HEK293T (cell line): ENCODE measurements around the gene TEPSIN.

Experiments used
- CTCF ChIA-PET: fragments of 350-600 bp; formaldehyde crosslinking; extraction: SDS; loops from one replicate; lab custom pipeline; 2021; ENCODE audit warnings: antibody characterized with exemption, inconsistent platforms; lab: Yijun Ruan, JAX
- POLR2A ChIA-PET: fragments of 350-600 bp; formaldehyde crosslinking; extraction: SDS; loops from one replicate; lab custom pipeline; 2020; ENCODE audit warnings: antibody characterized with exemption, inconsistent platforms; lab: Yijun Ruan, JAX
- DNase-seq: peaks from one replicate; pipeline ENCODE4 v3.0.0; 2012; ENCODE audit warnings: mixed read lengths; ENCODE audit errors: extremely low spot score
- ARNT ChIP-seq: fragments of 450-650 bp; IDR thresholded peaks from 2 replicates; pipeline ENCODE4 v1.6.1; 2017; ENCODE audit warnings: mild to moderate bottlenecking
- BHLHE40 ChIP-seq: fragments of 450-650 bp; IDR thresholded peaks from 2 replicates; pipeline ENCODE4 v1.6.1; 2016; ENCODE audit warnings: mild to moderate bottlenecking, moderate library complexity, borderline replicate concordance
- CTBP1 ChIP-seq: fragments of 450-650 bp; IDR thresholded peaks from 2 replicates; pipeline ENCODE4 v1.6.1; 2016; ENCODE audit warnings: borderline replicate concordance
- ELF4 ChIP-seq: fragments of 450-650 bp; IDR thresholded peaks from 2 replicates; pipeline ENCODE4 v1.6.1; 2017; ENCODE audit warnings: antibody characterized with exemption
- FOXA1 ChIP-seq: fragments of 450-650 bp; IDR thresholded peaks from 2 replicates; pipeline ENCODE4 v1.6.1; 2016; ENCODE audit warnings: mild to moderate bottlenecking
- FOXK2 ChIP-seq: fragments of 450-650 bp; IDR thresholded peaks from 2 replicates; pipeline ENCODE4 v1.6.1; 2016; ENCODE audit warnings: mild to moderate bottlenecking
- FOXM1 ChIP-seq: fragments of 450-650 bp; IDR thresholded peaks from 2 replicates; pipeline ENCODE4 v1.6.1; 2017; ENCODE audit warnings: mild to moderate bottlenecking, borderline replicate concordance
- HDGF ChIP-seq: fragments of 450-650 bp; IDR thresholded peaks from 2 replicates; pipeline ENCODE4 v1.6.1; 2017; ENCODE audit warnings: antibody characterized with exemption, borderline replicate concordance
- L3MBTL2 ChIP-seq: fragments of 450-650 bp; conservative IDR thresholded peaks from 2 replicates; pipeline ENCODE4 v1.6.1; 2016; ENCODE audit warnings: mild to moderate bottlenecking
- LEF1 ChIP-seq: fragments of 450-650 bp; IDR thresholded peaks from 2 replicates; pipeline ENCODE4 v1.6.1; 2017; ENCODE audit warnings: mild to moderate bottlenecking, borderline replicate concordance
- NFRKB ChIP-seq: fragments of 450-650 bp; IDR thresholded peaks from 2 replicates; pipeline ENCODE4 v1.6.1; 2016; ENCODE audit warnings: mild to moderate bottlenecking, moderate library complexity
- SP1 ChIP-seq: fragments of 450-650 bp; IDR thresholded peaks from 2 replicates; pipeline ENCODE4 v1.6.1; 2017
- SUZ12 ChIP-seq: fragments of 450-650 bp; IDR thresholded peaks from 2 replicates; pipeline ENCODE4 v1.6.1; 2016; ENCODE audit warnings: mild to moderate bottlenecking
- TARDBP ChIP-seq: fragments of 450-650 bp; IDR thresholded peaks from 2 replicates; pipeline ENCODE4 v1.6.1; 2016
- ZNF384 ChIP-seq: fragments of 450-650 bp; IDR thresholded peaks from 2 replicates; pipeline ENCODE4 v1.6.1; 2016
- TF ChIP-seq, protein P1 (sequence below): fragments of 450-650 bp; IDR thresholded peaks from 2 replicates; pipeline ENCODE4 v1.6.1; 2016

Gene TEPSIN

DNA sequence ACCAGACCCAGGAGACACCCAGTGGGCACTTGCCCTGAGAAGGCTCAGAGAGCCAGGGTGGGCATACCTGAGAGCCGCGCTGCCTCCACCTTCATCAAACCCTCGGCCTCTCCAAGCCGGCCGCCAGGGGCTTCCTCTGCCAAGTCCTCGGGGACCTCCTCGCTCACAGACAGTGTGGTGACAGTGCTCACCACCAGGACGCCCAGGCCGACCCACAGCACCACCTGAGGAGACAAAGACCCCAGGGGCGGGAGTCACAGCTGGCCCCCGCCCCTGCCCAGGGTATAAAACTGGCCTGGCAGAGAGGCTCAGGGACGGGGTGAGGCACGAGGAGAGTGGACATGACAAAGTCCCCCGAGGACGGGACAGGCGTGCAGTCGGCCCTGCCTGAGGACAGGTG lies 21.3 kb upstream of the TEPSIN start:
- DNase-seq, result no peak
- TF ChIP-seq LEF1, result no peak
- no peak for TF ChIP-seq NFRKB
- TF ChIP-seq CTBP1, result no peak
- ChIA-PET POLR2A (no interaction called here), CTCF (interaction anchor here (0.6 kb wide), 1 partner anchor 59 kb away, joined by 3 read pairs; no protein-coding TSS in a partner anchor)

GRCh38 chr17:81259058-81259605 lies 20.3 kb upstream of the TEPSIN start:
- ChIA-PET POLR2A (interaction anchor here (1.0 kb wide), 1 partner anchor 225 kb away, joined by 3 read pairs; no protein-coding TSS in a partner anchor), CTCF (interaction anchor here (1.2 kb wide), 1 partner anchor 33 kb away, joined by 3 read pairs; no protein-coding TSS in a partner anchor)
- no peak for DNase-seq
- TF ChIP-seq SUZ12 (no peak), L3MBTL2 (no peak), ZNF384 (no peak), FOXA1 (no peak), ELF4 (no peak), TARDBP (no peak), NFRKB (no peak), ARNT (no peak), FOXM1 (no peak), CTBP1 (no peak)

GRCh38 chr17:81258292-81258691 lies 19.4 kb upstream of the TEPSIN start:
- DNase-seq, result no peak
- ChIA-PET POLR2A (interaction anchor here (1.0 kb wide), 1 partner anchor 226 kb away, joined by 3 read pairs; no protein-coding TSS in a partner anchor), CTCF (interaction anchor here (1.2 to 1.3 kb wide), 2 partner anchors 33 to 226 kb away, joined by 3 to 5 read pairs; no protein-coding TSS in a partner anchor)
- TF ChIP-seq FOXK2 (no peak), FOXA1 (no peak)
- TF ChIP-seq, protein P1, sequence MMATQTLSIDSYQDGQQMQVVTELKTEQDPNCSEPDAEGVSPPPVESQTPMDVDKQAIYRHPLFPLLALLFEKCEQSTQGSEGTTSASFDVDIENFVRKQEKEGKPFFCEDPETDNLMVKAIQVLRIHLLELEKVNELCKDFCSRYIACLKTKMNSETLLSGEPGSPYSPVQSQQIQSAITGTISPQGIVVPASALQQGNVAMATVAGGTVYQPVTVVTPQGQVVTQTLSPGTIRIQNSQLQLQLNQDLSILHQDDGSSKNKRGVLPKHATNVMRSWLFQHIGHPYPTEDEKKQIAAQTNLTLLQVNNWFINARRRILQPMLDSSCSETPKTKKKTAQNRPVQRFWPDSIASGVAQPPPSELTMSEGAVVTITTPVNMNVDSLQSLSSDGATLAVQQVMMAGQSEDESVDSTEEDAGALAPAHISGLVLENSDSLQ, result no peak

- DNase-seq, result no peak
- no peak for TF ChIP-seq TARDBP
- no peak for TF ChIP-seq ELF4
- no peak for TF ChIP-seq NFRKB
- no peak for TF ChIP-seq LEF1
- no peak for TF ChIP-seq L3MBTL2
- TF ChIP-seq ARNT, result no peak
- TF ChIP-seq FOXA1, result no peak
- no peak for TF ChIP-seq ZNF384
- TF ChIP-seq BHLHE40, result no peak
- ChIA-PET POLR2A (no interaction called here), CTCF (interaction anchor here (1.3 kb wide), 1 partner anchor 227 kb away, joined by 5 read pairs; no protein-coding TSS in a partner anchor)
Observed at GRCh38 chr17:81257533-81257932, 18.7 kb upstream of the TEPSIN start.

GRCh38 chr17:81256616-81257015 lies 17.8 kb upstream of the TEPSIN start:
- ChIA-PET CTCF (no interaction called here), POLR2A (interaction anchor here (0.7 kb wide), 1 partner anchor 9 kb away, joined by 3 read pairs; no protein-coding TSS in a partner anchor)
- DNase-seq, result no peak
- TF ChIP-seq FOXK2, result no peak

DNA sequence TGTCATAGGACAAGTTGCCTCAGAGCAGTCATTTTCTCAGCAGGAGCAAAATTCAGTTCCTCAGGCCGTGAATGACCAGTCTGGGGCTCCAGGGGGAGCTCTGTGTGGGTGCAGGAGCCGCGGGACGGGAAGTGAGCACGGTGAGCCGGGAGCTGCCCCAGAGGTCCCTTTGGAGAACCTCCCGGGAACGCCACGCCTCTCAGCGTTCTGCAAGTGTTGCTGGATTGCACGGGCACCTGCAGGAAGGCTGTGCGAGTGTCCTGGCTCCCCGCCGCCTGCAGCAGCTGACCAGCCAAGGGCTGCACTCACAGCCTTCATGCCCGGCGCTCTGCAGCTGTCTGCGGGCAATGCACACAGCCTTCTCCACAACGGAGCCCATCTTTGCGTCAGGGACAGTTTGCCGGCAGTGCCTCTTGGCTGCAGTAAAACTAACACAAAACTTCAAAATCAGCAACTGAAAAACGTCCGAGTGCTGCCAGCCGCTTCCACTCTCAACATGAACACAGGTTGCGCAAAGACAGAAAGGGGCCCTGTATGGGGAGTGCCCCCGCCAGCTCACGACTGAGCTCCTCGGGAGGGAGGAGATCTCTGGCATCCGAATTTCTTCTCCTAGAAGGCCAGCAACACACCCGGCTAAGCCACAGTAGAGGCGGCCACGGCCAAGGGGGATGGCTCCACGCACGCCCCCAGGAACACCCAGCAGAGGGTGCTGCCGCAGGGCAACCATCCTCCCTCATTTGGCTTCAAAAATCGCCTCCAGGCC lies 16.3 kb upstream of the TEPSIN start:
- ChIA-PET POLR2A (interaction anchor here (0.7 to 0.9 kb wide), 3 partner anchors 32 to 289 kb away, joined by 3 to 4 read pairs (median 3); partner anchors contain the start of gene CEP131), CTCF (interaction anchor here (0.7 to 1.9 kb wide), 3 partner anchors 34 to 297 kb away, joined by 3 to 18 read pairs (median 3); partner anchors contain the start of gene FAAP100)
- TF ChIP-seq HDGF (peak; percentile 82; the same call in 1 of the 2 replicates), FOXK2 (no peak)
- peak; percentile 66 for DNase-seq

- ChIA-PET CTCF (interaction anchor here (0.7 to 1.9 kb wide), 5 partner anchors 37 to 669 kb away, joined by 3 to 18 read pairs (median 5); partner anchors contain the start of gene FAAP100), POLR2A (interaction anchor here (1.0 to 1.6 kb wide), 4 partner anchors 141 to 236 kb away, joined by 3 to 4 read pairs (median 4); partner anchors contain the start of gene BAHCC1)
- TF ChIP-seq SP1, result no peak
- TF ChIP-seq SUZ12, result no peak
- no peak for TF ChIP-seq NFRKB
- peak; percentile 77 for TF ChIP-seq CTBP1
- TF ChIP-seq HDGF, result no peak
- no peak; the same call in 1 of the 2 replicates for TF ChIP-seq TARDBP
- no peak for TF ChIP-seq BHLHE40
- DNase-seq, result peak; percentile 74
Observed at GRCh38 chr17:81253358-81254131, 14.7 kb upstream of the TEPSIN start.
